ENCODE results near the gene RCAN3.

RCAN3 gene

GRCh38 chr1:24580756-24581155, 78.1 kb downstream of the RCAN3 start:
- Histone ChIP-seq H3K9me3 (ENCODE audit: low read depth, low read length) (no peaks in the 10 kb centered on the region), H3K36me3 (ENCODE audit: insufficient read depth, low read length) (no peaks in the 10 kb centered on the region), H3K27ac (no peak overlapping the region), H3K4me3 (no peak overlapping the region), H3K9ac (ENCODE audit: insufficient read length) (no peak overlapping the region)
- no peak for DNase-seq (ENCODE audit: low read depth, low spot score)
- TF ChIP-seq FOXP2 (optimal IDR thresholded peaks at IDR 0.05; ENCODE audit: control extremely low read depth, extremely low read length, insufficient read depth) (no peak), POLR2AphosphoS5 (IDR thresholded peaks at IDR 0.05; ENCODE audit: borderline replicate concordance, low read depth, low read length) (no peak), EZH2 (IDR thresholded peaks at IDR 0.05) (no peak)

GRCh38 chr1:24584171-24584647, 81.6 kb downstream of the RCAN3 start:
- H3K36me3 ChIP-seq (ENCODE audit: insufficient read depth, low read length) = no peaks in the 10 kb centered on the region
- H3K9ac ChIP-seq (ENCODE audit: insufficient read length) = no peak overlapping the region
- TF ChIP-seq FOXP2 (optimal IDR thresholded peaks at IDR 0.05; ENCODE audit: control extremely low read depth, extremely low read length, insufficient read depth) = no peak
- TF ChIP-seq POLR2AphosphoS5 (IDR thresholded peaks at IDR 0.05; ENCODE audit: borderline replicate concordance, low read depth, low read length) = no peak
- TF ChIP-seq EZH2 (IDR thresholded peaks at IDR 0.05) = no peak
- no peak for DNase-seq (ENCODE audit: low read depth, low spot score)
- H3K9me3 ChIP-seq (ENCODE audit: low read depth, low read length) = no peaks in the 10 kb centered on the region
- H3K4me3 ChIP-seq = no peak overlapping the region
- H3K27ac ChIP-seq = no peak overlapping the region

GRCh38 chr1:24586119-24586518, 83.5 kb downstream of the RCAN3 start:
- TF ChIP-seq POLR2AphosphoS5 (IDR thresholded peaks at IDR 0.05; ENCODE audit: borderline replicate concordance, low read depth, low read length) (no peak), FOXP2 (optimal IDR thresholded peaks at IDR 0.05; ENCODE audit: control extremely low read depth, extremely low read length, insufficient read depth) (no peak), EZH2 (IDR thresholded peaks at IDR 0.05) (no peak)
- H3K9me3 ChIP-seq (ENCODE audit: low read depth, low read length) = no peaks in the 10 kb centered on the region

GRCh38 chr1:24586970-24587820, 84.6 kb downstream of the RCAN3 start:
- Histone ChIP-seq H3K36me3 (ENCODE audit: insufficient read depth, low read length) (no peaks in the 10 kb centered on the region), H3K9me3 (ENCODE audit: low read depth, low read length) (no peaks in the 10 kb centered on the region), H3K27ac (no peak overlapping the region), H3K9ac (ENCODE audit: insufficient read length) (peak overlapping the region; percentile 35), H3K4me3 (peak overlapping the region; percentile 65)
- TF ChIP-seq EZH2 (IDR thresholded peaks at IDR 0.05) (no peak), POLR2AphosphoS5 (IDR thresholded peaks at IDR 0.05; ENCODE audit: borderline replicate concordance, low read depth, low read length) (no peak), FOXP2 (optimal IDR thresholded peaks at IDR 0.05; ENCODE audit: control extremely low read depth, extremely low read length, insufficient read depth) (no peak)
- DNase-seq (ENCODE audit: low read depth, low spot score) = no peak

More at GRCh38 chr1:24586119-24586518, 83.5 kb downstream of the RCAN3 start:
- no peak for DNase-seq (ENCODE audit: low read depth, low spot score)
- Histone ChIP-seq H3K36me3 (ENCODE audit: insufficient read depth, low read length) (no peaks in the 10 kb centered on the region), H3K9ac (ENCODE audit: insufficient read length) (no peak overlapping the region), H3K27ac (no peak overlapping the region), H3K4me3 (no peak overlapping the region)

- TF ChIP-seq EZH2 (IDR thresholded peaks at IDR 0.05) (no peak), POLR2AphosphoS5 (IDR thresholded peaks at IDR 0.05; ENCODE audit: borderline replicate concordance, low read depth, low read length) (no peak), FOXP2 (optimal IDR thresholded peaks at IDR 0.05; ENCODE audit: control extremely low read depth, extremely low read length, insufficient read depth) (no peak)
- no peaks in the 10 kb centered on the region for H3K36me3 ChIP-seq (ENCODE audit: insufficient read depth, low read length)
- no peak overlapping the region for H3K4me3 ChIP-seq
- DNase-seq (ENCODE audit: low read depth, low spot score) = no peak
- H3K9ac ChIP-seq (ENCODE audit: insufficient read length) = no peak overlapping the region
- no peak overlapping the region for H3K27ac ChIP-seq
- no peaks in the 10 kb centered on the region for H3K9me3 ChIP-seq (ENCODE audit: low read depth, low read length)
Measured at GRCh38 chr1:24588573-24588972, 85.9 kb downstream of the RCAN3 start.

- Histone ChIP-seq H3K4me3 (no peak overlapping the region), H3K9ac (ENCODE audit: insufficient read length) (no peak overlapping the region), H3K36me3 (ENCODE audit: insufficient read depth, low read length) (no peaks in the 10 kb centered on the region), H3K27ac (no peak overlapping the region), H3K9me3 (ENCODE audit: low read depth, low read length) (no peaks in the 10 kb centered on the region)
- TF ChIP-seq EZH2 (IDR thresholded peaks at IDR 0.05) (no peak), FOXP2 (optimal IDR thresholded peaks at IDR 0.05; ENCODE audit: control extremely low read depth, extremely low read length, insufficient read depth) (no peak), POLR2AphosphoS5 (IDR thresholded peaks at IDR 0.05; ENCODE audit: borderline replicate concordance, low read depth, low read length) (no peak)
- no peak for DNase-seq (ENCODE audit: low read depth, low spot score)
Measured at GRCh38 chr1:24589200-24589599, 86.6 kb downstream of the RCAN3 start.

All from SK-N-MC (cell line).